Mesenteric fat pad (tissue), 1 donor: Measurements from ENCODE around the gene FOXD3. TPM values are rescaled to one million over a fixed set of nuclear protein-coding genes. Genes with fewer than 3 reads are reported as not detected.
A peak's percentile ranks its signal among the peaks of the same experiment; 100 is the strongest.

Experiments
- DNase-seq: peaks from one replicate; pipeline ENCODE4 v3.0.0-alpha.2; 2020; ENCODE audit warnings: low spot score
- long read RNA-seq: library from polyadenylated mRNA; unstranded; transcript quantifications from one replicate; pipeline ENCODE4 v2.0.0, GENCODE V29; 2020
- total RNA-seq: library from RNA; stranded (reverse); fragmentation: NEBNext Ultra II Directional; extraction: Animal tissue kit (Norgen Biotek cat#: 25700); gene quantifications from one replicate; pipeline ENCODE4 v1.2.1, GENCODE V29; 2021
- donor health status: DM: yes; HTN: yes; CAD: no.

Gene FOXD3
- not detected for total RNA-seq
- long read RNA-seq, result 0 reads

GRCh38 chr1:63322114-63322943, at the start of gene FOXD3:
Gene FOXD3, plus strand, starts transcription at chr1:63322567. Its CDS starts 492 bp downstream, at chr1:63323059.
- peak; percentile 91 for DNase-seq

GRCh38 chr1:63272811-63273210, 49.6 kb upstream of the FOXD3 start:
- DNase-seq, result no peak

- no peak for DNase-seq
These were observed 48.0 kb upstream of the FOXD3 start for GRCh38 chr1:63274371-63274770.

- no peak for DNase-seq
These were observed 47.4 kb upstream of the FOXD3 start for GRCh38 chr1:63274979-63275378.

DNA sequence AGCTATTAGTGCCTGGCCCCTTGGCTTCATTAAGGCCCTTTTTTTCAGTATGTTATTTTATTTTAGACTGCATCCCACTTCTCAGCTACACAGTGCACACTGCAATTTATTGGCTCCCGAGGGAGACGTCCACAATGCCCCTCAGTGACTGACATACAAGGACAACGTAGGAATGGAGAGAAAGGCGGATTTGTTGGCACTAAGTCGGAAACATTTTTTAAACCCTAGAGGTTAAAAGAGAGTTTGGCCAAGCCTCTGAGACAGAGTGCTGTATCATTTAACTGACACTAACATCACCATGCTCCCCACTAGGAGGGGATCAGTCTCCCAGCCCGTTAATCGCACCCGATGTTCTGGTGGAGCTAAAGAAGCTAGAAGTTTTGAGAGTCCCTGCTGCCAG, 45.7 kb upstream of the FOXD3 start:
- DNase-seq, result no peak

GRCh38 chr1:63277195-63278192, 44.9 kb upstream of the FOXD3 start:
- DNase-seq, result no peak

DNA sequence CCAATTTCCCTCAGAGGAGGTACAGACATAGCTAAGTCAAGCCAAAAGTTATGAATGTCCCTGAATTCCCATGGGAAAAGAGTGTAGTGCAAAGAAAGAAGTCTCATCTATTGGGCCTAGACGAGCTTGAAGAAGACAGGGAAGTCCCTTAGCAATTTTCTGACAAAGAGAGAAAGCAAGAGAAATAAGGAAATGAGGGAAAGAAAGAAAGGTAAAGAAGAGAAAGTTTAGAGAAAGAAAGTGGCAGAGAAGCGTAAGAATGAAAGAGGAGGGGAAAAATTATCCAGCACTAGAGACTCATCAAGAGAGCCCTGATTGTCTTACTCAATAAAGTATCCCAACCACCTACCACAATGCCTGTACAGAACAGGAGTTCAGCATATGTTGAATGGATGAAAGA, 40.6 kb upstream of the FOXD3 start:
- no peak for DNase-seq

DNA sequence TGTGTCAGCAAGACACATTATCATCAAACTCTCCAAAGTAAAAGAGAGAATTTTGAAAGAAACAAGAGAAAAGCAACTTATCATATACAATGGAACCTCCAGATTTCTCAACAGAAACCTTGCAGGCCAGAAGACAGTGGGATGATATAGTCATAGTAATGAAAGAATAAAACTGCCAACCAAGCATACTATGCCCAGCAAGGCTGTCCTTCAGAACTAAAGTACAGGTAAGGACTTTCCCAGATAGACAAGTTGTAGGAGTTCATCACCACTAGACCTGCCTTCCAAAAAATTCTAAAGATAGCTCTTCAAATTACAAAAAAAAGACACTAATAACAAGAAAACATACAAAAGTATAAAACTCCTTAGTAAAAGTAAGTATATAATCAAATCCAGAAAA, 33.2 kb upstream of the FOXD3 start:
- no peak for DNase-seq

DNA sequence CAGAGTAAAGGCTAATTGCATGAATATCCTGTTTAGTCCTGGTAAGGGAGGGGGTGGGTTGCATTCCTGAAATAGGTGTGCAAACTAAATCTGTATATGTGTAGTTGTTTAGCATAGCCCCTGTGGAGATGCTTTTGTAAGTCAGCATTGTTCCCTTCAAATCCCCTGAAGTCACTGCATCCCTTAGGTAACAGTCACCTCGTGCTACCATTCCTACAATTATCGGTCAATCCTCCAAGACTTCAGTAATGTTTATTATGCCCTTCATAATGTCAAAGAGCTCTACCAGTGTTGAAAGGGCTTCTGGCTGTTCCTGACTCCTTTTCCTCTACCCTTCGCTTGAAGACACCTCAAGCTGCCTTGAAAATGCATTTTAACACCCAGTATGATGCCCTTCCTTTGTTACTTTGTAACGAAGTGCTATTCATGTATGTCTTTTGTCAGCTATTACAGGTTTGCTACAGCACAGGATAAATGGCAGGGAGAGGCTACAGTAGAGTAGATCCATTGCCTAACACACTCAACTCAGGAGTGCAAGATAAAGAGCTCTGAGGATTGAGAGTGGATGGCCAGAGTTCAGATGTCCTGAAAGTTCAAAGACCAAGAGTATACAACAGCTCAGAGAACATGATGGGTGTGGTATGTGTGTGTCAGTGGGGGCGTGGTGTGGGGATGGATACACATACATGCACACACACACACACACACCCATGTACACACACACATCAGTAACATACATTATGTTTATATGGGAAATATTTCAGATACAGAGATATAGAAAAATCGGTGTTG, 27.4 kb upstream of the FOXD3 start:
- no peak for DNase-seq

DNA sequence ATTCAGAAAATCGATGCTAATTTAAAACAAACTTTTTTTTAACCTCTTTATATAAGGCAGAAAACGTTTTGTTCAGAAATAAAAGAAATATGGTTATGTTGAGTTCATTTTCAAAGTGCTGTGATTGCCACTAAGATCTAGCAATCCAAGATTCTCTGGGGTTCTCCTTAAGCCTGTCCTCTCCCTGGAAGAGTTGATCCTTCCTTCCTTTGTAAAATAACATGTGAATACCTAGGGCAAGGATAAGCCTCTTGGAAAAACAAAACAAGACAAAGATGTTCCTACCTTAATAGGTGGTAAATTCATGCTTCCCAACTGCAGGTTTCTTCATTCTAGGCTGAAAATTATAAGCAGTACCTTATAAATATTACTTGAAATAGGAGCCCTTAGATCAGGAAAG, 18.0 kb upstream of the FOXD3 start:
- no peak for DNase-seq

DNA sequence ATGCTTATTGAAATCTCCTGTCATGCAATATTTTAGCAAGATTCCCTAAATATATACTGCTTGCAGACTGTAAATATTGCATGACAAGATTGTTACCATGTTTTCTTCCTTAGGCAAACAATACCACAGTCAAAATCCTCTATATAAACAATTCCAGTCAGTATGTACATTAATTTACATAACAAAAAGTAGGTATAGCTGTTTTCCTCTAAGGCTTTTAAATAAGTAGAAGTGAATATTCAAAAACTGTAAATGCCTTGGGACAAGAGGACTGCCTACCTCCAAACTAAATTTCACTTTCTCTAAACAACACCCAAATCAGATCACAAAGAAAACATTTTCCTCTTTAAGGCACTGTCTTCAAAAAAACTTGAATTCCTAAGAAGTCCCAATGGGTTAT, 17.3 kb upstream of the FOXD3 start:
- DNase-seq, result no peak

DNA sequence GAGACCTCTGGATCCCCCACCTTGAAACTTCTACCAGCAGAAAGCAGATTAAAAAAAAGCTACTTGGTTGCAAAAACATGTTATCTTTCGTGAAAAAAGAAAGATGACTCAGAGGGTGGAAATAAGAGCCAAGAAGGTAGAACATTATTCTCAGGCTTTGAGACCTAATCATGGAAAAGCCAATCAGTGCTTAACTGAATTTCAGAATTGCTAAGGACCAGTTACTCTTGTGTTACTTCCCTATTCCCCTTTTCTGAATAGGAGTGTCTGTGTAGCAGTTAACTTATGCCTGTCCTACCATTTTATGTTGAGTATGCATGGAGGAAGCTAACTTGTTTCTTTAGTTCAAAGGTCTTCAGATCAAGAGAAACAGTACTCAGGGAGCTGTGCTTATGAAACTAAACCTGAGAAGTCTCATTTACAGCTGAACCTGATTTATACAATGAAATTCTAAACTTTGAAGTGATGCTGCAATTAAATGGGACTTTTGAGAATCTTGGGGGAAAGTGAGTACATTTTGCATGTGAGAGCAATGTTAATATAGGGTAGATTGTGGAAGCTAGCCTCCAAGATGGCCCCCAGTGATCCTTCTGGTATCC, 15.1 kb upstream of the FOXD3 start:
- DNase-seq, result no peak

GRCh38 chr1:63316598-63316983, 5.8 kb upstream of the FOXD3 start:
- no peak for DNase-seq

- no peak for DNase-seq
These were observed 5.2 kb upstream of the FOXD3 start for GRCh38 chr1:63316984-63317816.

DNA sequence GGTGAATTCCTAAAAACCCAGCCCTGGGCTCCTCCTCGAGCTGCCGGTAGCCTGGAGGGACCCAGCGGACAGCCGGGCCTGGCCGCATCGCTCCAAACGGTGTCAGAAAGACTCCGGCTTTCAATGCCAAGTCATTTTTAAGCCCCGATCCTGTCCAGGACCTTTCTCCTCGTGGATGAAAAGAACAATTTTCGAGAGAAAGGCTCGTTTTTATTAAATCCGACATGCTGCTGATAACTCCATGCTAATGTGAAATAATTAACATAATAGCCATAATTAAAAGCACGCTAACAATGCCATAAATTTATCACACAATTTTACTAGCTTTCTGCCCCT, 4.6 kb upstream of the FOXD3 start:
- DNase-seq, result no peak

- no peak for DNase-seq
These were observed 4.0 kb upstream of the FOXD3 start for GRCh38 chr1:63318201-63318979.

GRCh38 chr1:63319046-63320021, 3.0 kb upstream of the FOXD3 start:
- no peak for DNase-seq
